Measurements from ENCODE around the gene NRP2.

- TF ChIP-seq CTCF (IDR thresholded peaks at IDR 0.05) (no peak), POLR2A (IDR thresholded peaks at IDR 0.05) (no peak), EP300 (IDR thresholded peaks at IDR 0.05) (no peak)
Observed at GRCh38 chr2:205778356-205778755, 96.1 kb downstream of the NRP2 start.
